Neural cell (in vitro differentiated cells): Measurements from ENCODE around the gene ADGRD2.

Experiments
- CTCF ChIP-seq: fragments of 450-650 bp; IDR thresholded peaks from 2 replicates; pipeline ENCODE4 v1.5.1; 2014; ENCODE audit warnings: antibody characterized with exemption, mild to moderate bottlenecking, moderate library complexity; ENCODE audit not compliant: poor library complexity, severe bottlenecking
- POLR2AphosphoS5 ChIP-seq: IDR thresholded peaks from 2 replicates; pipeline ENCODE4 v1.6.1; 2012

- TF ChIP-seq POLR2AphosphoS5 (no peak), CTCF (no peak)
Observed at GRCh38 chr9:124456341-124457078, 6.3 kb downstream of the ADGRD2 start.
